Prostate gland (tissue), 2 donors: ENCODE measurements around the gene TOR1A.

Experiments used
- POLR2A ChIP-seq: fragments of 450-650 bp; IDR thresholded peaks from one replicate; pipeline ENCODE4 v1.6.1; 2016; ENCODE audit warnings: antibody characterized with exemption, mild to moderate bottlenecking
- TF ChIP-seq, protein P1 (sequence below), 4 experiments: fragments of 200-600 bp in 2 of 4; fragments of 450-650 bp in 2 of 4; sonication (generic) in 2 of 4; IDR thresholded peaks; 1 replicate in 3 of 4; 2 replicates in 1 of 4; pipeline ENCODE4 v1.5.1; 2016 to 2019; ENCODE audit warnings: antibody characterized with exemption in 4 of 4, mild to moderate bottlenecking in 2 of 4, moderate library complexity in 2 of 4

DNA sequence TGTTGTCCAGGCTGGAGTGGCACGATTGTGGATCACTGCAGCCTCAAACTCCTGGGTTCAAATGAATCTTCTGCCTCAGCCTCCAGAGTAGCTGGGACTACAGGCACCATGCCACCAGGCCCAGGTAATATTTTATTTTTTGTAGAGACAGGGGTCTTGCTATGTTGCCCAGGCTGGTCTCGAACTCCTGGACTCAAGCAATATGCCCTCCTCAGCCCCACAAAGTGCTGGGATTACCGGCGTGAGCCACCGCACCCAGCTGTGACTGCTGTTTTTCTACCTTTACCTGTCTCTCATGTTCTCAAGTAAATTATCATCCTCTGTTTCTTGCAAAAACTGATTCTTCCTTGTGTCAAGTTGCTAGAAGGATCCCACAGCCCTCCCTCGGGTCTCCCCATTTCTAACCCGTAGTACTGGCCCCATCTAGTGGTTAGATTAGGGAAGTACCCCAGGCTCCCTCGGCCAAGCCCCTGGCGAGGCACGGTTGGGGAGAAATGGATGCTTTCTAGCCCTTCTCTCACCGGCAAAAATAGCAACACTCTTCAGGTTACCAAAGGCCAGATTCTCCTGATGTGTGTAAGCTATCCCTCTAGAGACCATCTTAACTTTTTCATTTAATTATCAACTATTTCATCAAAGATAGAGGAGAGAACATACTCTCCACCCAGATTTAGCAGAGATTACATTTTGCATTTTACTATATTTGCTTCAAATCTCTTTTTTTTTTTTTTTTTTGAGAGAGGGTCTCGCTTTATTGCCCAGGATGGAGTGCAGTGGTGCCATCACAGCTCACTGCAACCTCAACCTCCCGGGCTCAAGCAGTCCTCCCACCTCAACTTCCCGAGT is 40.2 kb downstream of the TOR1A start:
- TF ChIP-seq POLR2A = no peak
- TF ChIP-seq, protein P1, sequence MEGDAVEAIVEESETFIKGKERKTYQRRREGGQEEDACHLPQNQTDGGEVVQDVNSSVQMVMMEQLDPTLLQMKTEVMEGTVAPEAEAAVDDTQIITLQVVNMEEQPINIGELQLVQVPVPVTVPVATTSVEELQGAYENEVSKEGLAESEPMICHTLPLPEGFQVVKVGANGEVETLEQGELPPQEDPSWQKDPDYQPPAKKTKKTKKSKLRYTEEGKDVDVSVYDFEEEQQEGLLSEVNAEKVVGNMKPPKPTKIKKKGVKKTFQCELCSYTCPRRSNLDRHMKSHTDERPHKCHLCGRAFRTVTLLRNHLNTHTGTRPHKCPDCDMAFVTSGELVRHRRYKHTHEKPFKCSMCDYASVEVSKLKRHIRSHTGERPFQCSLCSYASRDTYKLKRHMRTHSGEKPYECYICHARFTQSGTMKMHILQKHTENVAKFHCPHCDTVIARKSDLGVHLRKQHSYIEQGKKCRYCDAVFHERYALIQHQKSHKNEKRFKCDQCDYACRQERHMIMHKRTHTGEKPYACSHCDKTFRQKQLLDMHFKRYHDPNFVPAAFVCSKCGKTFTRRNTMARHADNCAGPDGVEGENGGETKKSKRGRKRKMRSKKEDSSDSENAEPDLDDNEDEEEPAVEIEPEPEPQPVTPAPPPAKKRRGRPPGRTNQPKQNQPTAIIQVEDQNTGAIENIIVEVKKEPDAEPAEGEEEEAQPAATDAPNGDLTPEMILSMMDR (IDR thresholded peaks at IDR 0.05) = peak; percentile 82 to 92 (median 86)
